GM23248 (cell line): ENCODE results near the gene TMEM156.

ENCODE experiments used
- EZH2 ChIP-seq: fragments of 200-600 bp; sonication (generic); IDR thresholded peaks from 2 replicates; pipeline ENCODE4 v1.6.1; 2018; ENCODE audit warnings: antibody characterized with exemption, mild to moderate bottlenecking; ENCODE audit not compliant: insufficient read depth, poor library complexity, severe bottlenecking
- EZH2phosphoT487 ChIP-seq: fragments of 200-600 bp; sonication (generic); IDR thresholded peaks from 2 replicates; pipeline ENCODE4 v1.6.1; 2018; ENCODE audit warnings: antibody characterized with exemption, moderate library complexity, mild to moderate bottlenecking, low read depth; ENCODE audit not compliant: insufficient read depth

GRCh38 chr4:38935391-38936073 is 96.7 kb downstream of the TMEM156 start:
- TF ChIP-seq EZH2: no peak
- no peak for TF ChIP-seq EZH2phosphoT487
